Prostate gland (tissue), 2 donors: ENCODE results near the gene SH3PXD2B. TPM values are rescaled to one million over a fixed set of nuclear protein-coding genes. Genes with fewer than 3 reads are reported as not detected.

Experiments
- DNase-seq: peaks from one replicate; pipeline ENCODE4 v3.0.0-alpha.2; 2019; ENCODE audit warnings: low spot score
- H3K27ac ChIP-seq, 2 donors: fragments of 200-600 bp; sonication (generic); 2 replicates each; pipeline ENCODE4 v1.5.1; 2017 to 2019
- H3K27me3 ChIP-seq: fragments of 200-600 bp; sonication (generic); replicated peaks from 2 replicates; pipeline ENCODE4 v1.5.1; 2019; ENCODE audit not compliant: insufficient read depth
- H3K36me3 ChIP-seq, 2 donors: fragments of 200-600 bp; sonication (generic); 1 replicate in 1 of 2; 2 replicates in 1 of 2; pipeline versions ENCODE4 v1.5.1 to v1.8.1; 2017 to 2019
- H3K4me1 ChIP-seq: fragments of 200-600 bp; sonication (generic); replicated peaks from 2 replicates; pipeline ENCODE4 v1.5.1; 2019
- H3K4me3 ChIP-seq, 2 donors: fragments of 200-600 bp; sonication (generic); 2 replicates each; pipeline ENCODE4 v1.5.1; 2017 to 2019
- H3K9me3 ChIP-seq: fragments of 200-600 bp; sonication (generic); 2 replicates; pipeline ENCODE4 v1.5.1; 2017
- POLR2A ChIP-seq: fragments of 450-650 bp; IDR thresholded peaks from one replicate; pipeline ENCODE4 v1.6.1; 2016; ENCODE audit warnings: antibody characterized with exemption, mild to moderate bottlenecking
- POLR2AphosphoS5 ChIP-seq: sonication (generic); formaldehyde crosslinking; IDR thresholded peaks from one replicate; pipeline ENCODE4 v1.6.1; 2017; ENCODE audit warnings: antibody characterized with exemption
- WGBS: methylation state at CpG from one replicate; pipeline ENCODE4 v1.1.5; 2018; 5-methylcytosine and 5-hydroxymethylcytosine counted together
- intact Hi-C: fragments of 100-400 bp; cut with DNase I; formaldehyde crosslinking; loops from one replicate; pipeline ENCODE4 v1.14.2; 2022
- total RNA-seq, 2 donors: library from RNA; depleted of rRNA; stranded (reverse); fragments of >200 nt; gene quantifications; one replicate each; pipeline ENCODE4 v1.1.0, GENCODE V29; 2016
- TF ChIP-seq, protein P1 (sequence below), 4 experiments: fragments of 200-600 bp in 2 of 4; fragments of 450-650 bp in 2 of 4; sonication (generic) in 2 of 4; IDR thresholded peaks; 1 replicate in 3 of 4; 2 replicates in 1 of 4; pipeline ENCODE4 v1.5.1; 2016 to 2019; ENCODE audit warnings: antibody characterized with exemption in 4 of 4, mild to moderate bottlenecking in 2 of 4, moderate library complexity in 2 of 4

SH3PXD2B gene
- total RNA-seq, 2 donors from 2014 or later, result 15.8 to 38.0 TPM

DNA sequence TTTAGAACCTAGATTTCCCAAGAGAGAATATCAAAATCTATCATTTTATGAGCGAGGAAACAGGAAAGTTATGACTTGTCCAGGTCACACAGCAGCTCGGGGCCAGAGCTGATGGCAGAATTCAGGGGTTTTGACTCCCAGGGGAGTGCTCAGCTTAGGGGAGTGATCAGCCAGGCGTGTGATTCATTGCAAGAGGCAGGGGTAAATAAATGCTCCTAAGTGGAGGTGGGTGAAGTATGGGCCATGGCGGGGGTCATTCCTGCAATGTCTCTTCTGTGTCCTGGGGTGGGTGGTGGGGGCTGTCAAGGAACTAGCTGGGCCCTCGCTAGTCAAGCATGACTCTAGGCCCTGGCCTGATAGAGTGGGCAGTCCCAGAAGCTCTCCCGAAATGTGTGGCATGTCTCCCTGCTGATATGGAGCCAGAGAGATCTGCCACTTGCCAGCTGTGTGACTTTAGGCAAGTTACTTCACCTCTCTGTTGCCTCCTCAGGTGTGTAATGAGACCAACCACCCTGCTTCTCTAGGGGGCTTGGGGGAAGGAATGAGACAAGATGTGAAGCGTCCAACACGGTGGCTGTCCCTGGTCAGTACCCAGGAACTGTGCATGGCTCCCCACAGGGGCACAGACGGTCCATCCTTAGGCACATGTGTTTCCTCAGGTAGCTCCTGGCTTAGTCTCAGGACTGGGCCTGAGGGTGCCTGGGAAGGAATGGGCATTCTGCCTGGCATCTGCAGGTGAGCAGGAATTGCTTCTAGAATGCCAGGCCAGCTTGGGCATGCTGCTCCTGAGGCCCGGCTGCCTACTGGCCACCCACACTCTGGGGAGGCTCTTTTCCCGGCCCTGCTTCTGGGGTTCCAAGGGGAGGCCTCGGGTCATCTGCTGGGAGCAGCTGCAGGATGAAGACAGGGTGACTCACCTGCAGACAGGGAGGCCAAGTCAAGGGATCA lies 36.5 kb upstream of the SH3PXD2B start:
- H3K4me3 ChIP-seq, result no peak overlapping the region
- no peaks in the 10 kb centered on the region for H3K27me3 ChIP-seq
- no peaks in the 10 kb centered on the region for H3K9me3 ChIP-seq
- TF ChIP-seq, protein P1, sequence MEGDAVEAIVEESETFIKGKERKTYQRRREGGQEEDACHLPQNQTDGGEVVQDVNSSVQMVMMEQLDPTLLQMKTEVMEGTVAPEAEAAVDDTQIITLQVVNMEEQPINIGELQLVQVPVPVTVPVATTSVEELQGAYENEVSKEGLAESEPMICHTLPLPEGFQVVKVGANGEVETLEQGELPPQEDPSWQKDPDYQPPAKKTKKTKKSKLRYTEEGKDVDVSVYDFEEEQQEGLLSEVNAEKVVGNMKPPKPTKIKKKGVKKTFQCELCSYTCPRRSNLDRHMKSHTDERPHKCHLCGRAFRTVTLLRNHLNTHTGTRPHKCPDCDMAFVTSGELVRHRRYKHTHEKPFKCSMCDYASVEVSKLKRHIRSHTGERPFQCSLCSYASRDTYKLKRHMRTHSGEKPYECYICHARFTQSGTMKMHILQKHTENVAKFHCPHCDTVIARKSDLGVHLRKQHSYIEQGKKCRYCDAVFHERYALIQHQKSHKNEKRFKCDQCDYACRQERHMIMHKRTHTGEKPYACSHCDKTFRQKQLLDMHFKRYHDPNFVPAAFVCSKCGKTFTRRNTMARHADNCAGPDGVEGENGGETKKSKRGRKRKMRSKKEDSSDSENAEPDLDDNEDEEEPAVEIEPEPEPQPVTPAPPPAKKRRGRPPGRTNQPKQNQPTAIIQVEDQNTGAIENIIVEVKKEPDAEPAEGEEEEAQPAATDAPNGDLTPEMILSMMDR (IDR thresholded peaks at IDR 0.05), result no peak
- TF ChIP-seq POLR2AphosphoS5, result no peak
- no peak for TF ChIP-seq POLR2A
- H3K27ac ChIP-seq, result no peak overlapping the region
- WGBS, result 73% methylated on average over 12 of the region's 12 CpGs
- H3K36me3 ChIP-seq, result no peaks in the 10 kb centered on the region
- no peaks in the 10 kb centered on the region for H3K4me1 ChIP-seq
- intact Hi-C loops, result no loop called here
- no peak for DNase-seq

DNA sequence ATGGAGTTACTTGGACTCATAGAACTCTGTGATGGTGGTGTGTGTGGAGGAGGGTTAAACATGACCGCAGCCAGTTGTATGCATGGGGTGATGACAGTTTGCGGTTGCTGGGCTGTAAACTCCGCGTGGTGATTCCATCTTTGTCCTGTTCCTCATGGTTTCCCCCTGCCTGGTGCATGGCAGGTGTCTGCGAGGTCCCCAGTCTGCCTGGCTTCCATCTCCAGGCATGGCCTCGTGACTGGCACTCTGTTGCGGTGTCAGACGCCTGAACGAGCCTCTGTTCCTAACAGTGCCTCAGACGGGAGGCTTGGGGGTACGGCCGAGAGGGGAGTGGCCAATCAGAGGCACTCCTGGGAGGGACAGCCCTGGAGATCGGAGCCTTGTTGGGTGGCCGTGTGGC lies 33.9 kb upstream of the SH3PXD2B start:
- Histone ChIP-seq H3K27ac (no peak overlapping the region), H3K4me1 (no peaks in the 10 kb centered on the region), H3K36me3 (no peaks in the 10 kb centered on the region), H3K4me3 (no peak overlapping the region), H3K27me3 (no peaks in the 10 kb centered on the region), H3K9me3 (no peaks in the 10 kb centered on the region)
- DNase-seq, result no peak
- intact Hi-C loops, result no loop called here
- TF ChIP-seq POLR2A (no peak), POLR2AphosphoS5 (no peak)
- TF ChIP-seq, protein P1 (IDR thresholded peaks at IDR 0.05), result no peak
- WGBS, result 94% methylated on average over 13 of the region's 14 CpGs

DNA sequence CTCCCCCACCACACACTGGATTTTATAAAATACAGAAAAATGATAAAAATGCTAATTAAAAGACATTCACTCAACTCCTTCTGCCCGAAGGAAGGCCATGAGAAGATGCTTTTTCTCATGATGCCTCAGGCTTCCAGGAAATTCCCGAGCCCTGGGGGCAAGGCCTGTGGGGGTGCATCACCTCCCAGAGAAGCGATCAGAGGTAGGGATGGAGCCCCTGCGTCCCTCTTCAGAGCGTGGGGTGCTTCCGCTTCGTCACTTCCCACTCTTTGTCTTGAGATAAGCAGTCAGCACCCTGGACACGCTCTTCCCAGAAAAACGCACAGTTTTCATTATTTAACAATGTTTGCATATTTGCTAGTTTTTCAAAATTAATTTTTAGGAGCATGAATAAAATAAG lies 33.3 kb upstream of the SH3PXD2B start:
- no peak for TF ChIP-seq POLR2AphosphoS5
- TF ChIP-seq POLR2A, result no peak
- TF ChIP-seq, protein P1 (IDR thresholded peaks at IDR 0.05), result no peak
- no peak overlapping the region for H3K27ac ChIP-seq
- no peaks in the 10 kb centered on the region for H3K9me3 ChIP-seq
- no peak overlapping the region for H3K4me3 ChIP-seq
- no peaks in the 10 kb centered on the region for H3K27me3 ChIP-seq
- no peaks in the 10 kb centered on the region for H3K36me3 ChIP-seq
- intact Hi-C loops, result no loop called here
- no peaks in the 10 kb centered on the region for H3K4me1 ChIP-seq
- no peak for DNase-seq
- WGBS, result 74% methylated on average over 9 of the region's 9 CpGs

DNA sequence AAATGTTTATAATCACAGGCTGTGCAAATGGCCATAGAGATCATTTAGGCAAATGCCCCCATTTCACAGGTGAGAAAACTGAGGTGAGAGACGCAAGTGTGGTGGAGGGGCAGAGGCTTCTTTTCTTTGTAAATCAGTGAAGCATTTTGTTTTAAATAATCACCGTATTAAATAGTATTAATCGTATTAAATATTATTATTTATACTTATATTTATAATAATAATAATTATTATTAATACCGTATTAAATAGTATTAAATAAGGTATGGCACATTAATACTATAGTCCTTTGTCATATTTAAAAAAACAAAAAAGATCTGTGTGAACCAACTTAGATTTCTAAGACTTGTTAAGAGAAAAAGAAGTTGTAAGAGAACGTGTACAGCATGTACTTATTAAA lies 32.6 kb upstream of the SH3PXD2B start:
- TF ChIP-seq POLR2A (no peak), POLR2AphosphoS5 (no peak)
- TF ChIP-seq, protein P1 (IDR thresholded peaks at IDR 0.05), result no peak
- no peak overlapping the region for H3K27ac ChIP-seq
- no peaks in the 10 kb centered on the region for H3K4me1 ChIP-seq
- no peaks in the 10 kb centered on the region for H3K27me3 ChIP-seq
- no peaks in the 10 kb centered on the region for H3K36me3 ChIP-seq
- H3K4me3 ChIP-seq, result no peak overlapping the region
- no peaks in the 10 kb centered on the region for H3K9me3 ChIP-seq
- intact Hi-C loops, result no loop called here
- WGBS, result 87% methylated on average over 5 of the region's 5 CpGs
- DNase-seq, result no peak

DNA sequence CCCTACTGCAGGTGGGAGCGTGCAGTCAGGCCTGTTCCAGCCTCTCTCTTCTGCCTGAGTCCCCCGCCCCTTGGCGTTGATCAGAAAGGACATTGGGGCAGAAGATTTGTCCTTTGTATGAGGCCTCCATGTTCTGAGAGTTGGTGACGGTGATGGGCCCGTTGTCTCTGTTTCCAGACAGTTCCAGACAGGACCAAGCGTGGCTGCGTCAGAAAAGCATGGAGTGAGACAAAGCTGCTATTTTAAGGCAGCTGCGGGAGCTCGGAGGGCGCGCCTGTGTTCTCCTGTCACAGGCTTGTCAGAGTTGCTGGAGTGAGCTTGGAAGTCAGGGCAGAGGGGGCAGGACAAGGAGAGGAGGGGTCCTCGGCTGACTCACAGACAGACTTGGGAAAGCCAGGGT lies 32.1 kb upstream of the SH3PXD2B start:
- intact Hi-C loops, result no loop called here
- 87% methylated on average over 12 of the region's 12 CpGs for WGBS
- H3K4me1 ChIP-seq, result no peaks in the 10 kb centered on the region

More for the DNA sequence above, 32.1 kb upstream of the SH3PXD2B start:
- no peaks in the 10 kb centered on the region for H3K9me3 ChIP-seq
- no peaks in the 10 kb centered on the region for H3K36me3 ChIP-seq
- H3K4me3 ChIP-seq, result no peak overlapping the region
- no peak for DNase-seq
- no peaks in the 10 kb centered on the region for H3K27me3 ChIP-seq
- H3K27ac ChIP-seq, result no peak overlapping the region
- no peak for TF ChIP-seq POLR2AphosphoS5
- TF ChIP-seq POLR2A, result no peak
- TF ChIP-seq, protein P1 (IDR thresholded peaks at IDR 0.05), result no peak
